OCI-LY1 (cell line): ENCODE results near the gene SLC19A1.

Source experiments
- H2AFZ ChIP-seq: fragments of 200-600 bp; sonication (generic), shearing (Covaris generic); 2 replicates; pipeline ENCODE4 v1.6.0; 2014; ENCODE audit warnings: antibody characterized with exemption, mild to moderate bottlenecking, low read length
- H3F3A ChIP-seq: fragments of 200-600 bp; sonication (generic), shearing (Covaris generic); 2 replicates; pipeline ENCODE4 v1.6.0; 2014; ENCODE audit warnings: mild to moderate bottlenecking, antibody characterized with exemption, low read length, moderate library complexity; ENCODE audit not compliant: insufficient read depth
- H3K27ac ChIP-seq: fragments of 200-600 bp; sonication (generic); 2 replicates; pipeline ENCODE4 v1.5.1; 2014; ENCODE audit warnings: low read length, mixed run types, mild to moderate bottlenecking, low read depth; ENCODE audit not compliant: poor library complexity, severe bottlenecking
- H3K27me3 ChIP-seq: fragments of 200-600 bp; sonication (generic); 2 replicates; pipeline ENCODE4 v1.6.0; 2014; ENCODE audit warnings: antibody characterized with exemption, mild to moderate bottlenecking, low read length, moderate library complexity; ENCODE audit not compliant: insufficient read depth
- H3K36me3 ChIP-seq: fragments of 200-600 bp; sonication (generic); 2 replicates; pipeline ENCODE4 v1.6.1; 2014; ENCODE audit warnings: mild to moderate bottlenecking, antibody characterized with exemption, low read length, moderate library complexity, mixed read lengths; ENCODE audit not compliant: insufficient read depth
- H3K4me1 ChIP-seq: fragments of 200-600 bp; sonication (generic); 2 replicates; pipeline ENCODE4 v1.5.1; 2014; ENCODE audit warnings: mild to moderate bottlenecking, low read length, moderate library complexity; ENCODE audit not compliant: insufficient read depth, severe bottlenecking
- H3K4me2 ChIP-seq: fragments of 200-600 bp; sonication (generic), shearing (Covaris generic); 2 replicates; pipeline ENCODE4 v1.6.1; 2014; ENCODE audit warnings: low read length
- H3K4me3 ChIP-seq: fragments of 200-600 bp; sonication (generic); 2 replicates; pipeline ENCODE4 v1.5.1; 2014; ENCODE audit warnings: low read length, low read depth, mild to moderate bottlenecking, mixed read lengths; ENCODE audit not compliant: poor library complexity, severe bottlenecking
- H3K79me2 ChIP-seq: fragments of 200-600 bp; shearing (Covaris generic); 2 replicates; pipeline ENCODE4 v1.6.1; 2016; ENCODE audit warnings: mixed run types, low read length, mixed read lengths; ENCODE audit not compliant: insufficient read depth
- H3K9ac ChIP-seq: fragments of 200-600 bp; sonication (generic), shearing (Covaris generic); 2 replicates; pipeline ENCODE4 v1.6.1; 2014; ENCODE audit warnings: mild to moderate bottlenecking, low read length, mixed read lengths
- H3K9me2 ChIP-seq: fragments of 200-600 bp; sonication (generic), shearing (Covaris generic); 2 replicates; pipeline ENCODE4 v1.6.1; 2014; ENCODE audit warnings: low read depth, mild to moderate bottlenecking, low read length, mixed read lengths
- H3K9me3 ChIP-seq: fragments of 200-600 bp; shearing (Covaris generic); 2 replicates; pipeline ENCODE4 v1.6.1; 2014; ENCODE audit warnings: low read length, mixed read lengths
- H4K20me1 ChIP-seq: fragments of 200-600 bp; sonication (generic), shearing (Covaris generic); 2 replicates; pipeline ENCODE4 v1.6.0; 2016; ENCODE audit warnings: mild to moderate bottlenecking, low read length; ENCODE audit not compliant: insufficient read depth
- CTCF ChIP-seq: fragments of 200-600 bp; sonication (generic), shearing (Covaris generic); IDR thresholded peaks from 2 replicates; pipeline ENCODE4 v1.5.1; 2017; ENCODE audit warnings: mild to moderate bottlenecking, antibody characterized with exemption, low read length, moderate library complexity, mixed read lengths
- EZH2 ChIP-seq: fragments of 200-600 bp; sonication (generic), shearing (Covaris generic); IDR thresholded peaks from 2 replicates; pipeline ENCODE4 v1.8.0; 2017; ENCODE audit warnings: borderline replicate concordance, mixed run types, mild to moderate bottlenecking, antibody characterized with exemption, low read length, moderate library complexity, mixed read lengths

Gene SLC19A1

GRCh38 chr21:45451091-45451740 is 91.0 kb downstream of the SLC19A1 start:
- peaks cover 8% of the 10 kb centered on the region; the same call in 1 of the 2 replicates for H3F3A ChIP-seq
- H3K79me2 ChIP-seq: no peaks in the 10 kb centered on the region
- H4K20me1 ChIP-seq: no peaks in the 10 kb centered on the region
- no peaks in the 10 kb centered on the region for H3K9me3 ChIP-seq
- TF ChIP-seq CTCF (no peak), EZH2 (no peak)
- H3K27me3 ChIP-seq: no peaks in the 10 kb centered on the region
- H2AFZ ChIP-seq: no peak overlapping the region
- H3K9ac ChIP-seq: no peak overlapping the region
- H3K27ac ChIP-seq: no peak overlapping the region
- no peak overlapping the region for H3K4me3 ChIP-seq
- H3K36me3 ChIP-seq: no peaks in the 10 kb centered on the region
- H3K4me2 ChIP-seq: no peak overlapping the region
- no peaks in the 10 kb centered on the region for H3K4me1 ChIP-seq
- H3K9me2 ChIP-seq: no peaks in the 10 kb centered on the region

GRCh38 chr21:45450423-45451090 is 91.7 kb downstream of the SLC19A1 start:
- Histone ChIP-seq H3K4me3 (no peak overlapping the region), H3K27me3 (no peaks in the 10 kb centered on the region), H2AFZ (no peak overlapping the region), H3F3A (peaks cover 8% of the 10 kb centered on the region; the same call in 1 of the 2 replicates), H3K9me2 (no peaks in the 10 kb centered on the region), H3K9ac (no peak overlapping the region), H3K4me1 (no peaks in the 10 kb centered on the region), H3K79me2 (no peaks in the 10 kb centered on the region), H3K4me2 (no peak overlapping the region), H3K36me3 (no peaks in the 10 kb centered on the region), H3K27ac (no peak overlapping the region), H4K20me1 (no peaks in the 10 kb centered on the region), H3K9me3 (no peaks in the 10 kb centered on the region)
- TF ChIP-seq CTCF (no peak), EZH2 (no peak)

GRCh38 chr21:45449658-45450422 is 92.4 kb downstream of the SLC19A1 start:
- Histone ChIP-seq H3K36me3 (no peaks in the 10 kb centered on the region), H3K9me2 (no peaks in the 10 kb centered on the region), H3K4me1 (no peaks in the 10 kb centered on the region), H3K4me3 (no peak overlapping the region), H4K20me1 (no peaks in the 10 kb centered on the region), H2AFZ (no peak overlapping the region), H3K9ac (no peak overlapping the region), H3F3A (peaks cover 8% of the 10 kb centered on the region; the same call in 1 of the 2 replicates), H3K4me2 (no peak overlapping the region), H3K27ac (no peak overlapping the region), H3K27me3 (no peaks in the 10 kb centered on the region), H3K9me3 (no peaks in the 10 kb centered on the region), H3K79me2 (no peaks in the 10 kb centered on the region)
- TF ChIP-seq EZH2: no peak
- TF ChIP-seq CTCF: no peak
